Glutamatergic neuron (in vitro differentiated cells): ENCODE measurements around the gene MARCHF10. TPM values are rescaled to one million over a fixed set of nuclear protein-coding genes. Genes with fewer than 3 reads are reported as not detected.
"Not testable (repeated sequence)": the region's sequence is repeated elsewhere in the genome, so short reads cannot be mapped to it uniquely, and the experiment has no call there.

ENCODE experiments used
- DNase-seq: peaks from one replicate; pipeline ENCODE4 v3.0.0; 2022
- H3K27ac Mint-ChIP-seq: one replicate; pipeline ENCODE4 v1.8.0; 2020; ENCODE audit warnings: mild to moderate bottlenecking, mixed read lengths, inconsistent platforms; ENCODE audit not compliant: unreplicated experiment
- H3K27me3 Mint-ChIP-seq: one replicate; pipeline ENCODE4 v1.8.0; 2020; ENCODE audit warnings: mild to moderate bottlenecking, moderate library complexity, mixed read lengths, inconsistent platforms; ENCODE audit not compliant: unreplicated experiment
- H3K36me3 Mint-ChIP-seq: one replicate; pipeline ENCODE4 v1.8.0; 2020; ENCODE audit warnings: mild to moderate bottlenecking, mixed read lengths, inconsistent platforms; ENCODE audit not compliant: unreplicated experiment
- H3K4me1 Mint-ChIP-seq: one replicate; pipeline ENCODE4 v1.8.0; 2020; ENCODE audit warnings: mild to moderate bottlenecking, low read depth, mixed read lengths, inconsistent platforms; ENCODE audit not compliant: unreplicated experiment
- H3K4me3 Mint-ChIP-seq: one replicate; pipeline ENCODE4 v1.8.0; 2020; ENCODE audit warnings: mild to moderate bottlenecking, mixed read lengths, inconsistent platforms; ENCODE audit not compliant: unreplicated experiment
- H3K9me3 Mint-ChIP-seq: one replicate; pipeline ENCODE4 v1.8.0; 2020; ENCODE audit warnings: mild to moderate bottlenecking, moderate library complexity, mixed read lengths, inconsistent platforms; ENCODE audit not compliant: unreplicated experiment
- total RNA-seq: library from RNA; stranded (reverse); fragmentation: NEBNext Ultra II Directional; extraction: Animal tissue kit (Norgen Biotek cat#: 25700); gene quantifications from one replicate; pipeline ENCODE4 v1.2.1, GENCODE V29; 2021; ENCODE audit not compliant: unreplicated experiment
- TF ChIP-seq, protein P1 (sequence below): fragments of 200-600 bp; sonication (generic); IDR thresholded peaks from one replicate; pipeline ENCODE4 v1.5.0; 2021; ENCODE audit not compliant: partially characterized antibody, unreplicated experiment

Gene MARCHF10
- total RNA-seq, 1 donor from 2014 or later, result not detected

DNA sequence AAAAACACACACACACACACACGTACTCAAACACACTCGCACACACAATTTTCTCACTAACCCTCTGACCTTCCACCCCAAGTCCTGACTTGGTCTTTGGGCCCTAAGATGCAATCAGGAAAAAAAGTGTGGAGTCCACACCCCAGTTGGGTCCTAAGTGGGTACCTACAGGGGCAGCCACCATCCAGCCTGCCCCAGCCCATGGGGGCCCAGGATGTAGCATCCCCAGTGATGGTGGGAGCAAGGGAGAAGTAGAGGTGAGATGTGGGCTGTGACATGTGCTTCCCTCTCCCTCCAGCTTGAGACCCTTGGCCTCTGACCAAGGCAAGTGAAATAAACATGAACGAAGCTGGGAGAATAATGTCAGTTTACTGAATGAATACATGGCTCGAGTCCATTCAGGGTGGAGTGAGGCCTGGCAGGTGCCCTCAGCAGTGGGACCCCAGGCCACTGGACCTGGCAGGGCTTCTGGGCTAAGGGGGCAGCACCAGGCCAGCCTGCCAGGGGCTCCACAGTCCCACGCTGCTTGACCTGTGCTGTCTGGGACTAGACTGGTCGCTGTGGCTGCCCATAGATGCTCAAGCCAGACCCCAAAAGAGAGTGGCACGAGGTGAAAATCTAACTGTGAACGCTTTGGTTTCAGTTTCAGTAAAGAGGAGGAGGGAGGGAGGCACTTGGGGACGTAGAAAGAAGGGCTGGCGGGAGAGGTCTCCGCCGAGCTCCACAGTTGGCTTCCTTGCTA lies 107.0 kb downstream of the MARCHF10 start:
- Mint-ChIP-seq H3K27me3 (peaks cover 6% of the 10 kb centered on the region), H3K9me3 (no peaks in the 10 kb centered on the region), H3K27ac (no peak overlapping the region), H3K36me3 (no peaks in the 10 kb centered on the region), H3K4me1 (peaks cover 9% of the 10 kb centered on the region), H3K4me3 (no peak overlapping the region)
- DNase-seq, result no peak
- TF ChIP-seq, protein P1, sequence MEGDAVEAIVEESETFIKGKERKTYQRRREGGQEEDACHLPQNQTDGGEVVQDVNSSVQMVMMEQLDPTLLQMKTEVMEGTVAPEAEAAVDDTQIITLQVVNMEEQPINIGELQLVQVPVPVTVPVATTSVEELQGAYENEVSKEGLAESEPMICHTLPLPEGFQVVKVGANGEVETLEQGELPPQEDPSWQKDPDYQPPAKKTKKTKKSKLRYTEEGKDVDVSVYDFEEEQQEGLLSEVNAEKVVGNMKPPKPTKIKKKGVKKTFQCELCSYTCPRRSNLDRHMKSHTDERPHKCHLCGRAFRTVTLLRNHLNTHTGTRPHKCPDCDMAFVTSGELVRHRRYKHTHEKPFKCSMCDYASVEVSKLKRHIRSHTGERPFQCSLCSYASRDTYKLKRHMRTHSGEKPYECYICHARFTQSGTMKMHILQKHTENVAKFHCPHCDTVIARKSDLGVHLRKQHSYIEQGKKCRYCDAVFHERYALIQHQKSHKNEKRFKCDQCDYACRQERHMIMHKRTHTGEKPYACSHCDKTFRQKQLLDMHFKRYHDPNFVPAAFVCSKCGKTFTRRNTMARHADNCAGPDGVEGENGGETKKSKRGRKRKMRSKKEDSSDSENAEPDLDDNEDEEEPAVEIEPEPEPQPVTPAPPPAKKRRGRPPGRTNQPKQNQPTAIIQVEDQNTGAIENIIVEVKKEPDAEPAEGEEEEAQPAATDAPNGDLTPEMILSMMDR, result no peak

DNA sequence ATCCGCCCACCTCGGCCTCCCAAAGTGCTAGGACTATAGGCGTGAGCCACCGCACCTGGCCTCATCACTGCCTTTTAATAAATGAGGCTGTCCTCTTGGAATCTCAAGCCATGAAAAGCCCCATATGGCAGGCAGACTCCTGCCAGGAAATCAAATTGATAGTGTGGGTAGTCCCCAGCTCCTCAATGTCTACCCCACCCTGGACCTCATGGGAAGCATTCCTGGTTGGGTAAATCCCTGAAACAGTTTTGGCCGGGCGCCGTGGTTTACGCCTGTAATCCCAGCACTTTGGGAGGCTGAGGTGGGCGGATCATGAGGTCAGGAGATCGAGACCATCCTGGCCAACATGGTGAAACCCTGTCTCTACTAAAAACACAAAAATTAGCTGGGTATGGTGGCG lies 109.7 kb downstream of the MARCHF10 start:
- H3K4me3 Mint-ChIP-seq, H3K27me3 Mint-ChIP-seq, H3K9me3 Mint-ChIP-seq, H3K36me3 Mint-ChIP-seq, H3K27ac Mint-ChIP-seq, DNase-seq: not testable (repeated sequence)
- peaks cover 15% of the 10 kb centered on the region for H3K4me1 Mint-ChIP-seq

DNA sequence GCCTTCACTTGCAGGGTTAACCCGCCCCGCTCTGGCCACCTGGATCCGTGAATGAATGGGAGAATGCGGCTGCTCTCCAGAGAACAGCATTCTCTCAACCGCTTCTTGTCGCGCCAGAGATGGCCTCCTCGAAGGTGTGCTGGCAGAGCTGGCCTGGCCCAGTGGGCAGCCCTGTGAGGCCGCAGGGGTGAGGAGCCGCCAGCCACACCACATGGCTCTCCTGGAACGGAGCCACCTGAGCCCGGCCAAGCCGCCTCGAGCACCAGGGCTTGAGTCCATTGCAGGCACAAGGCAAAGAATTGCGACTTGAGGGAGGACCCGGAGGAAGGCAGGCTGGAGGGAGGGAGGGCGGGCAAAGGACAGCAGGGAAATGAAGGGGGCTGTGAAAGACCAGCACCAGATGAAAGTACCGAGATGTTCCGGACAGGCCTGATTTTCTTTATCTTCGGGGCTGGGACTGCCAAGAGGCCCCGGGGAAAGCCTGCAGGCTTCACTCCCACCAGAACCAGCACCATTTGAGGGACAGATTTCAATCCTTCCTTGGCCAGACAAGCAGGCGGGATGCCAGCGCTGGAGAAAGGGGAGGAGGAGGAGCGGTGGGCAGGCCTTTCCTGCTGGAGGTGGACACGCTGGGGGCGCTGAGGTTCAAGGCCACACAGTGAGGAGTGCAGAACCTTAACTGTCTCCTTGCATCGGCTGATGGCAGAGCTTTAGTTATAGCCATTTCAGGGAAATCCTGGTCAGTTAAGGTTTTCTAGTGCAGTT lies 111.2 kb downstream of the MARCHF10 start:
- DNase-seq, result no peak
- TF ChIP-seq, protein P1, result no peak
- H3K27me3 Mint-ChIP-seq, result peaks cover 2% of the 10 kb centered on the region
- no peaks in the 10 kb centered on the region for H3K36me3 Mint-ChIP-seq
- peaks cover 15% of the 10 kb centered on the region for H3K4me1 Mint-ChIP-seq
- H3K4me3 Mint-ChIP-seq, result no peak overlapping the region
- H3K9me3 Mint-ChIP-seq, result peaks cover 6% of the 10 kb centered on the region
- no peak overlapping the region for H3K27ac Mint-ChIP-seq

DNA sequence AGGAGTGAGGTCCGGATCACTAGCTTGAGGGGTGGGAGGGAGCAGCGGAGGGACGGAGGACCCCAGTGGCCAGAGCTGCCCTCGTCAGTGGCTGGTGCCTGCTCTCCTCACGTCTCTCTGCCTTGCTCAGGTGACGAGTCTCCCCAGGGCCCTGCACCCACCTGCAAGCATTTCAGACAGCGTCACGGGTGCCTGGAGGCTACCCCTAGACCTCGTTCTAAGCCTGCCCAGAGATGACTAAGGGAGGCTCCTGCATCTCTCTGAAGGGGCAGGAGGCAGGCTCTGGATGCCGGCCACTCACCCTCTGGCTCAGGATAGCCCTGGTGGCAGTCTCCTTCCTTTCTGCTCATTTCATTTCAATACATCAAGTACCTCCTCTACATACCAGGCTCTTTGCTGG lies 111.9 kb downstream of the MARCHF10 start:
- Mint-ChIP-seq H3K27ac (no peak overlapping the region), H3K27me3 (peaks cover 2% of the 10 kb centered on the region), H3K4me1 (peaks cover 15% of the 10 kb centered on the region), H3K36me3 (no peaks in the 10 kb centered on the region), H3K4me3 (no peak overlapping the region), H3K9me3 (peaks cover 6% of the 10 kb centered on the region)
- no peak for DNase-seq
- TF ChIP-seq, protein P1, result no peak

DNA sequence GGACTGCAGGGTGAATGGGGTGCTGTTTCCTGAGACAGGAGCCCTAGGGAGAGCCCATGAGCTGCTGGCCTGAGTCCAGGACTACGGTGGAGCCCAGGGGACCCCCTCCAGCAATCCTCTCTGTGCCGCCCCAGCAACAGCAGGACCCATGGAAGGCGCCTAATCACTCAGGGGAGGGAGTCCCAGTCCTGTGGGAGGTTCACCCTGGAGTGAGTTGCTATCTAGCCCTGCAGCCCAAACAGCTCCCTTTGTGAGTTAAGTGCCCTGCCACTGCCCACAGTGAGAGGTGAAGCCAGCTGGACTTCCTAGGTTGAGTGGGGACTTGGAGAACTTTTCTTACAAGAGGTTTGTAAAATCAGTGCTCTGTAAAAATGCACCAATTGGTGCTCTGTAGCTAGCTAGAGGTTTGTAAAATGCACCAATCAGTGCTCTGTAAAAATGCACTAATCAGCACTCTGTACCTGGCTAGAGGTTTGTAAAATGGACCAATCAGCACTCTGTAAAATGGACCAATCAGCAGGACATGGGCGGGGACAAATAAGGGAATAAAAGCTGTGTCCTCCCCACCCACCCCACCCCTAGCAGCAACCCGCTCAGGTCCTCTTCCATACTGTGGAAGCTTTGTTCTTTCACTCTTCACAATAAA lies 112.9 kb downstream of the MARCHF10 start:
- peaks cover 15% of the 10 kb centered on the region for H3K4me1 Mint-ChIP-seq
- not testable (repeated sequence) for DNase-seq, H3K9me3 Mint-ChIP-seq, H3K36me3 Mint-ChIP-seq, H3K27me3 Mint-ChIP-seq, H3K4me3 Mint-ChIP-seq, H3K27ac Mint-ChIP-seq
